ENCODE measurements around the gene ZNF792.
"Not testable (repeated sequence)": the region's sequence is repeated elsewhere in the genome, so short reads cannot be mapped to it uniquely, and the experiment has no call there.

ZNF792 gene

GRCh38 chr19:34994643-34995541 lies 30.9 kb upstream of the ZNF792 start:
- no peaks in the 10 kb centered on the region for H3K36me3 ChIP-seq (ENCODE audit: control insufficient read depth, insufficient read depth, low read length)
- H3K9ac ChIP-seq (ENCODE audit: low read length) = no peak overlapping the region
- H3K27ac ChIP-seq (ENCODE audit: low read depth, low read length) = peak overlapping the region; percentile 61
- H3K4me1 ChIP-seq (ENCODE audit: control insufficient read depth, insufficient read depth, low read length) = no peaks in the 10 kb centered on the region
- no peaks in the 10 kb centered on the region for H3K27me3 ChIP-seq (ENCODE audit: control insufficient read depth, insufficient read depth, low read length)
- no peak overlapping the region for H3K4me3 ChIP-seq (ENCODE audit: low read length)

- Histone ChIP-seq H3K27ac (ENCODE audit: low read depth, low read length) (no peak overlapping the region), H3K27me3 (ENCODE audit: control insufficient read depth, insufficient read depth, low read length) (no peaks in the 10 kb centered on the region), H3K9ac (ENCODE audit: low read length) (no peak overlapping the region), H3K36me3 (ENCODE audit: control insufficient read depth, insufficient read depth, low read length) (no peaks in the 10 kb centered on the region), H3K4me1 (ENCODE audit: control insufficient read depth, insufficient read depth, low read length) (no peaks in the 10 kb centered on the region), H3K4me3 (ENCODE audit: low read length) (no peak overlapping the region)
These were observed 30.2 kb upstream of the ZNF792 start for GRCh38 chr19:34994286-34994642.

- H3K9ac ChIP-seq (ENCODE audit: low read length); H3K4me3 ChIP-seq (ENCODE audit: low read length); H3K36me3 ChIP-seq (ENCODE audit: control insufficient read depth, insufficient read depth, low read length); H3K27ac ChIP-seq (ENCODE audit: low read depth, low read length); H3K27me3 ChIP-seq (ENCODE audit: control insufficient read depth, insufficient read depth, low read length); H3K4me1 ChIP-seq (ENCODE audit: control insufficient read depth, insufficient read depth, low read length): not testable (repeated sequence)
These were observed 28.6 kb upstream of the ZNF792 start for GRCh38 chr19:34992582-34992981.

GRCh38 chr19:34991542-34992333 lies 27.7 kb upstream of the ZNF792 start:
- no peak overlapping the region for H3K27ac ChIP-seq (ENCODE audit: low read depth, low read length)
- H3K27me3 ChIP-seq (ENCODE audit: control insufficient read depth, insufficient read depth, low read length) = no peaks in the 10 kb centered on the region
- H3K4me1 ChIP-seq (ENCODE audit: control insufficient read depth, insufficient read depth, low read length) = no peaks in the 10 kb centered on the region
- no peak overlapping the region for H3K9ac ChIP-seq (ENCODE audit: low read length)
- H3K4me3 ChIP-seq (ENCODE audit: low read length) = no peak overlapping the region
- no peaks in the 10 kb centered on the region for H3K36me3 ChIP-seq (ENCODE audit: control insufficient read depth, insufficient read depth, low read length)

- no peak overlapping the region for H3K4me3 ChIP-seq (ENCODE audit: low read length)
- no peak overlapping the region for H3K27ac ChIP-seq (ENCODE audit: low read depth, low read length)
- H3K4me1 ChIP-seq (ENCODE audit: control insufficient read depth, insufficient read depth, low read length) = no peaks in the 10 kb centered on the region
- no peak overlapping the region for H3K9ac ChIP-seq (ENCODE audit: low read length)
- no peaks in the 10 kb centered on the region for H3K27me3 ChIP-seq (ENCODE audit: control insufficient read depth, insufficient read depth, low read length)
- no peaks in the 10 kb centered on the region for H3K36me3 ChIP-seq (ENCODE audit: control insufficient read depth, insufficient read depth, low read length)
These were observed 26.7 kb upstream of the ZNF792 start for GRCh38 chr19:34990578-34991192.

- no peaks in the 10 kb centered on the region for H3K27me3 ChIP-seq (ENCODE audit: control insufficient read depth, insufficient read depth, low read length)
- H3K27ac ChIP-seq (ENCODE audit: low read depth, low read length) = no peak overlapping the region
- no peak overlapping the region for H3K4me3 ChIP-seq (ENCODE audit: low read length)
These were observed 25.3 kb upstream of the ZNF792 start for GRCh38 chr19:34989298-34989697.

GRCh38 chr19:34988119-34988518 lies 24.1 kb upstream of the ZNF792 start:
- no peak overlapping the region for H3K9ac ChIP-seq (ENCODE audit: low read length)
- no peaks in the 10 kb centered on the region for H3K4me1 ChIP-seq (ENCODE audit: control insufficient read depth, insufficient read depth, low read length)
- no peak overlapping the region for H3K4me3 ChIP-seq (ENCODE audit: low read length)
- H3K27me3 ChIP-seq (ENCODE audit: control insufficient read depth, insufficient read depth, low read length) = no peaks in the 10 kb centered on the region
- H3K36me3 ChIP-seq (ENCODE audit: control insufficient read depth, insufficient read depth, low read length) = no peaks in the 10 kb centered on the region
- no peak overlapping the region for H3K27ac ChIP-seq (ENCODE audit: low read depth, low read length)

More at GRCh38 chr19:34989298-34989697, 25.3 kb upstream of the ZNF792 start:
- Histone ChIP-seq H3K4me1 (ENCODE audit: control insufficient read depth, insufficient read depth, low read length) (no peaks in the 10 kb centered on the region), H3K9ac (ENCODE audit: low read length) (no peak overlapping the region), H3K36me3 (ENCODE audit: control insufficient read depth, insufficient read depth, low read length) (no peaks in the 10 kb centered on the region)

GRCh38 chr19:34985249-34986022 lies 21.4 kb upstream of the ZNF792 start:
- no peak overlapping the region for H3K27ac ChIP-seq (ENCODE audit: low read depth, low read length)
- no peak overlapping the region for H3K9ac ChIP-seq (ENCODE audit: low read length)
- no peaks in the 10 kb centered on the region for H3K27me3 ChIP-seq (ENCODE audit: control insufficient read depth, insufficient read depth, low read length)
- no peaks in the 10 kb centered on the region for H3K4me1 ChIP-seq (ENCODE audit: control insufficient read depth, insufficient read depth, low read length)
- H3K36me3 ChIP-seq (ENCODE audit: control insufficient read depth, insufficient read depth, low read length) = no peaks in the 10 kb centered on the region
- H3K4me3 ChIP-seq (ENCODE audit: low read length) = no peak overlapping the region

- Histone ChIP-seq H3K4me3 (ENCODE audit: low read length) (no peak overlapping the region), H3K27ac (ENCODE audit: low read depth, low read length) (no peak overlapping the region), H3K36me3 (ENCODE audit: control insufficient read depth, insufficient read depth, low read length) (no peaks in the 10 kb centered on the region)
These were observed 20.3 kb upstream of the ZNF792 start for GRCh38 chr19:34984287-34984686.

GRCh38 chr19:34983786-34984185 lies 19.8 kb upstream of the ZNF792 start:
- H3K9ac ChIP-seq (ENCODE audit: low read length) = no peak overlapping the region

More at GRCh38 chr19:34984287-34984686, 20.3 kb upstream of the ZNF792 start:
- Histone ChIP-seq H3K9ac (ENCODE audit: low read length) (no peak overlapping the region), H3K27me3 (ENCODE audit: control insufficient read depth, insufficient read depth, low read length) (no peaks in the 10 kb centered on the region), H3K4me1 (ENCODE audit: control insufficient read depth, insufficient read depth, low read length) (no peaks in the 10 kb centered on the region)

GRCh38 chr19:34982275-34982674 lies 18.2 kb upstream of the ZNF792 start:
- Histone ChIP-seq H3K4me3 (ENCODE audit: low read length) (no peak overlapping the region), H3K4me1 (ENCODE audit: control insufficient read depth, insufficient read depth, low read length) (no peaks in the 10 kb centered on the region), H3K36me3 (ENCODE audit: control insufficient read depth, insufficient read depth, low read length) (no peaks in the 10 kb centered on the region), H3K27ac (ENCODE audit: low read depth, low read length) (no peak overlapping the region), H3K27me3 (ENCODE audit: control insufficient read depth, insufficient read depth, low read length) (no peaks in the 10 kb centered on the region), H3K9ac (ENCODE audit: low read length) (no peak overlapping the region)

More at GRCh38 chr19:34983786-34984185, 19.8 kb upstream of the ZNF792 start:
- no peaks in the 10 kb centered on the region for H3K4me1 ChIP-seq (ENCODE audit: control insufficient read depth, insufficient read depth, low read length)
- H3K4me3 ChIP-seq (ENCODE audit: low read length) = no peak overlapping the region
- no peaks in the 10 kb centered on the region for H3K27me3 ChIP-seq (ENCODE audit: control insufficient read depth, insufficient read depth, low read length)
- no peak overlapping the region for H3K27ac ChIP-seq (ENCODE audit: low read depth, low read length)
- H3K36me3 ChIP-seq (ENCODE audit: control insufficient read depth, insufficient read depth, low read length) = no peaks in the 10 kb centered on the region

All from rectal smooth muscle tissue (tissue), 1 donor.